Measurements from ENCODE around the gene ATOSB.

The ATOSB gene

DNA sequence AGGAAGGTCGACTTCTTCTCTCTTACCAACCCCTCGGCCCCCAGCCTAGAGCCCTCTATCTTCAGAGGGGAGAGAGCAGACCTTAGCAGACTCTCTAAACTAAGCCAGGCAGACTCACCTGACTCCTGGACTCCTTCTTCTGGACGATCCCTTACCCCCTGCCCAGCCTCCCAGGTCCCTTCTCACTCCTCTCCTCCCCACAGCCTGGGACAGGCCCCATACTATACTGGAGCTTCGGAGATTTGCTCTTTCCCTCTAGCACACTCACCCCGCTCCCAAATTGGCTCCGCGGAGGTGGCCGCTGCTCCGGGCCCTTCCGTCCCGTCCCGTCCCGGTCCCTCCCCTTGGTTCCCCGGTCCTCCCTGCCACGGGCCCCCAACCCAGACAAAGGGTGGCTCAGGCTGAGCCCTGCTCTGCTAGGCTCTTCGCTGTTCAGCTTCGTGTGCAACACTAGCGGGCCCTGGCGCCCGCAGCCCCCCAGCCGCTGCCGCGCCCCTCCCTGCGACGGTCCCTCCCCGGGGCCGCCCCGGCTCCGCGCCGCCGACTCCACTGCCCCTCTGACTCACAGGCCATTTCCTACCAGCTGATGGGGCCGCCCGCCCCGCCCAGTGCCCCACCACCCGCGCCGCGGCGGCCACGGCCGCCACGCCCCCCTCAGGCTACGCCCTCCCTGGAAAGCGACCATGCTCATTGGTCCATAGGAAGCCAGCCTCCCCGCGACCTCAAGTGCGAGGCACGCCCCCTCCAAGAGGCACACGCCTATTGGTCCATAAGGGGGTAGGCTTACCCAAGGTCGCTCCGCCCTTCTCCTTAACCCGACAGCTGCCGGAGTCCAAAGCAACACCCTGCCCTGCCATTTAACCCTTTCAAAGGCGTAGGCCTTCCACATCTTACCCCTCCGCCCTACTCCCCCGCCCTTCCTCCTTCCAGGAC lies 4.4 kb downstream of the ATOSB start:
- H3K4me2 ChIP-seq (ENCODE audit: low read depth, low read length): peak overlapping the region; percentile 97
- H3K9me3 ChIP-seq (replicated peaks; ENCODE audit: insufficient read depth, low read length): no peaks in the 10 kb centered on the region
- TF ChIP-seq EZH2 (optimal IDR thresholded peaks at IDR 0.05; ENCODE audit: low read depth, low read length) (no peak), EZH2phosphoT487 (IDR thresholded peaks at IDR 0.05; ENCODE audit: low read length) (no peak)
- TF ChIP-seq, protein P1, sequence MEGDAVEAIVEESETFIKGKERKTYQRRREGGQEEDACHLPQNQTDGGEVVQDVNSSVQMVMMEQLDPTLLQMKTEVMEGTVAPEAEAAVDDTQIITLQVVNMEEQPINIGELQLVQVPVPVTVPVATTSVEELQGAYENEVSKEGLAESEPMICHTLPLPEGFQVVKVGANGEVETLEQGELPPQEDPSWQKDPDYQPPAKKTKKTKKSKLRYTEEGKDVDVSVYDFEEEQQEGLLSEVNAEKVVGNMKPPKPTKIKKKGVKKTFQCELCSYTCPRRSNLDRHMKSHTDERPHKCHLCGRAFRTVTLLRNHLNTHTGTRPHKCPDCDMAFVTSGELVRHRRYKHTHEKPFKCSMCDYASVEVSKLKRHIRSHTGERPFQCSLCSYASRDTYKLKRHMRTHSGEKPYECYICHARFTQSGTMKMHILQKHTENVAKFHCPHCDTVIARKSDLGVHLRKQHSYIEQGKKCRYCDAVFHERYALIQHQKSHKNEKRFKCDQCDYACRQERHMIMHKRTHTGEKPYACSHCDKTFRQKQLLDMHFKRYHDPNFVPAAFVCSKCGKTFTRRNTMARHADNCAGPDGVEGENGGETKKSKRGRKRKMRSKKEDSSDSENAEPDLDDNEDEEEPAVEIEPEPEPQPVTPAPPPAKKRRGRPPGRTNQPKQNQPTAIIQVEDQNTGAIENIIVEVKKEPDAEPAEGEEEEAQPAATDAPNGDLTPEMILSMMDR (IDR thresholded peaks at IDR 0.05; ENCODE audit: low read length): no peak
- H3K4me1 ChIP-seq (ENCODE audit: low read length): peaks cover 28% of the 10 kb centered on the region
- no peaks in the 10 kb centered on the region for H3K36me3 ChIP-seq (replicated peaks; ENCODE audit: insufficient read depth, low read length)
- no peaks in the 10 kb centered on the region for H4K20me1 ChIP-seq (ENCODE audit: insufficient read depth, low read length)
- H3K27ac ChIP-seq (ENCODE audit: low read length): no peak overlapping the region
- H2AFZ ChIP-seq (ENCODE audit: low read length): peak overlapping the region; percentile 72
- H3K79me2 ChIP-seq (ENCODE audit: low read length): peaks cover 16% of the 10 kb centered on the region
- H3F3A ChIP-seq (ENCODE audit: insufficient read depth, low read length): peaks cover 16% of the 10 kb centered on the region; the same call in 1 of the 2 replicates
- DNase-seq: peak; percentile 99
- H3K9me2 ChIP-seq (replicated peaks; ENCODE audit: insufficient read depth, low read length): no peaks in the 10 kb centered on the region
- H3K27me3 ChIP-seq (replicated peaks; ENCODE audit: insufficient read depth, low read length): no peaks in the 10 kb centered on the region
- peak overlapping the region; percentile 61; the same call in 1 of the 2 replicates for H3K9ac ChIP-seq (ENCODE audit: low read length)
- peak overlapping the region; percentile 70 for H3K4me3 ChIP-seq (ENCODE audit: low read length)

DNA sequence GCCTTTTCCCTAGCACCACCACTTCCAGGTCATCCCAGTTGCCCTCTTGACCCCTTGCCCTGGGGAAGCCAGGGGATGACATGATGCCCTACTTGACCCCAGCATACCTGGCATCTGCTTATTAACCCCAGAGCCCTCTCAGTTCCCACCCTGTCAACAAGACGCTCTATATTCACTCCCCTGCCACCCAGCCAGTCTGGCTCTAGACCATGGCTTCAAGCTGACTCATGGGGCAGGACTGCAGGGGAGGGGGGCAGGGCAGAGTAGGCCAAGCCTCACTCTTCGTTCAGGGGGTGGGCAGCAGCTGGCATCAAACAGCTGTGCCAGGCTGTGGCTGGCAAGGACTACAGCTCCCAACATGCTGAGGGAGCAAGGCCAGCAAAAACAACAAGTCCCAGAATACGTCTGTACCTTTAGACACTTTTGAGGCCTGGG lies 5.3 kb downstream of the ATOSB start:
- H4K20me1 ChIP-seq (ENCODE audit: insufficient read depth, low read length): no peaks in the 10 kb centered on the region
- H3K27me3 ChIP-seq (replicated peaks; ENCODE audit: insufficient read depth, low read length): no peaks in the 10 kb centered on the region
- H3K4me2 ChIP-seq (ENCODE audit: low read depth, low read length): no peak overlapping the region
- H3K36me3 ChIP-seq (replicated peaks; ENCODE audit: insufficient read depth, low read length): no peaks in the 10 kb centered on the region
- no peak for DNase-seq
- no peaks in the 10 kb centered on the region for H3K9me2 ChIP-seq (replicated peaks; ENCODE audit: insufficient read depth, low read length)
- H3F3A ChIP-seq (ENCODE audit: insufficient read depth, low read length): peaks cover 12% of the 10 kb centered on the region; the same call in 1 of the 2 replicates
- no peak overlapping the region for H3K4me3 ChIP-seq (ENCODE audit: low read length)
- H3K9ac ChIP-seq (ENCODE audit: low read length): no peak overlapping the region
- H2AFZ ChIP-seq (ENCODE audit: low read length): no peak overlapping the region
- peaks cover 16% of the 10 kb centered on the region for H3K79me2 ChIP-seq (ENCODE audit: low read length)
- H3K27ac ChIP-seq (ENCODE audit: low read length): no peak overlapping the region
- TF ChIP-seq EZH2phosphoT487 (IDR thresholded peaks at IDR 0.05; ENCODE audit: low read length) (no peak), EZH2 (optimal IDR thresholded peaks at IDR 0.05; ENCODE audit: low read depth, low read length) (no peak)
- TF ChIP-seq, protein P1 (IDR thresholded peaks at IDR 0.05; ENCODE audit: low read length): no peak
- peaks cover 28% of the 10 kb centered on the region for H3K4me1 ChIP-seq (ENCODE audit: low read length)
- no peaks in the 10 kb centered on the region for H3K9me3 ChIP-seq (replicated peaks; ENCODE audit: insufficient read depth, low read length)

DNA sequence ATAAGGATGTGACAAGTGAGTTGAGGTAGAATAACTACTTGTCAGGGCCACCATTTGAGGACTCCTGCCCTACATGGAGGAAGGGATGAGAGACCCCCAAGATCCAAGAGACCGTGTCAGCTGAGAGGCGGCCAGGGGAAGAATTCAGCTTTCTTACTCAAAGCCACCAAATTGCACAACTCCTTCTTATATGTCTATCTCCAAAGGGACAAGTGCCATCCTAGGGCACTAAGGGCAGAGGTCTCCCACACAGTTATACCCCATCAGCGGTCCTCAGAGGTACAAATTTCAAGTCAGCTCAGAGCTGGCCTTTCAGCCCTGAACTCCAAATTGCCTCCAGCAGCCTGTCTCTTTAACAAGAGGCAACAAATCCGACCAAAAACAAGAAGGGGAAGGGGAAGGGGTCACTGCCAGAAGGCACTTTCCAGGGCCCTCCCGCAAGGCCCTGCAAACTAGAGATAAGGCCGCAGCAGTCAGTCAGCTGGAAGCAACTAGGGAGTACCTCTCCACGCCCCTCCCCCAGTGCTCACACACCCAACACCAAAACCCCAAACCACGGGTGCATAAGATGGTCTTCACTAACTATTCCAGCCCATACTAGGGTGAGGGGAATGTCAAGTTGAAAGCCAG lies 6.6 kb downstream of the ATOSB start:
- H3K27ac ChIP-seq (ENCODE audit: low read length): no peak overlapping the region
- no peak overlapping the region for H3K4me3 ChIP-seq (ENCODE audit: low read length)

More for the DNA sequence above, 6.6 kb downstream of the ATOSB start:
- Histone ChIP-seq H3F3A (ENCODE audit: insufficient read depth, low read length) (peaks cover 5% of the 10 kb centered on the region; the same call in 1 of the 2 replicates), H3K79me2 (ENCODE audit: low read length) (peaks cover 16% of the 10 kb centered on the region), H3K4me1 (ENCODE audit: low read length) (peaks cover 18% of the 10 kb centered on the region), H3K36me3 (replicated peaks; ENCODE audit: insufficient read depth, low read length) (no peaks in the 10 kb centered on the region), H2AFZ (ENCODE audit: low read length) (no peak overlapping the region), H3K9ac (ENCODE audit: low read length) (no peak overlapping the region), H3K9me2 (replicated peaks; ENCODE audit: insufficient read depth, low read length) (no peaks in the 10 kb centered on the region), H3K4me2 (ENCODE audit: low read depth, low read length) (no peak overlapping the region), H4K20me1 (ENCODE audit: insufficient read depth, low read length) (no peaks in the 10 kb centered on the region), H3K27me3 (replicated peaks; ENCODE audit: insufficient read depth, low read length) (no peaks in the 10 kb centered on the region), H3K9me3 (replicated peaks; ENCODE audit: insufficient read depth, low read length) (no peaks in the 10 kb centered on the region)
- TF ChIP-seq EZH2phosphoT487 (IDR thresholded peaks at IDR 0.05; ENCODE audit: low read length) (no peak), EZH2 (optimal IDR thresholded peaks at IDR 0.05; ENCODE audit: low read depth, low read length) (no peak)
- TF ChIP-seq, protein P1 (IDR thresholded peaks at IDR 0.05; ENCODE audit: low read length): no peak
- no peak for DNase-seq
